Measurements from ENCODE around the gene TBATA.

GRCh38 chr10:70822076-70822820 lies 37.1 kb upstream of the TBATA start:
- TF ChIP-seq CTCF (IDR thresholded peaks at IDR 0.05; ENCODE audit: low read length) (no peak), EZH2 (IDR thresholded peaks at IDR 0.05; ENCODE audit: borderline replicate concordance, low read length) (no peak)

All from OCI-LY1 (cell line).